ENCODE results near the gene ISCA1. TPM values are rescaled to one million over a fixed set of nuclear protein-coding genes. Genes with fewer than 3 reads are reported as not detected.

ISCA1 gene
- polyA plus RNA-seq, 1 experiment: 31.4 TPM

- ChIA-PET CTCF (interaction anchor here (1.2 to 1.8 kb wide), 3 partner anchors 17 to 55 kb away, joined by 5 to 8 read pairs (median 6); no protein-coding TSS in a partner anchor), POLR2A (no interaction called here)
- H3K4me3 ChIP-seq (ENCODE audit: low read depth, low read length): no peak overlapping the region
These were observed 25.7 kb downstream of the ISCA1 start for GRCh38 chr9:86256653-86257052.

DNA sequence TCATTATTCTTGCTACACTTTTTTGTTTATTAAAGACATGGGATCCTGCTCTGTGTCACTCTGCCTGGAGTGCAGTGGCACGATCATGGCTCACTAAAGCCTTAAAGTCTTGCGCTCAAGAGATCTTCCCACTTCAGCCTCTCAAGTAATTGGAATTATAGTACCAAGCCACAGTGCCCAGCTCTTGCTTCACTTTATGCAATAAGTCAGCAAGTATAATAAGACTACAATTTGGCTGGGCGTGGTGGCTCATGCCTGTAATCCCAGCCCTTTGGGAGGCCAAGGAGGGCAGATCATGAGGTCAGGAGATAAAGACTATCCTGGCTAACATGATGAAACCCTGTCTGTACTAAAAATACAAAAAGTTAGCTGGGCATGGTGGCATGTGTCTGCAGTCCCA lies 28.8 kb downstream of the ISCA1 start:
- no peak overlapping the region for H3K4me3 ChIP-seq (ENCODE audit: low read depth, low read length)
- TF ChIP-seq, protein P1, sequence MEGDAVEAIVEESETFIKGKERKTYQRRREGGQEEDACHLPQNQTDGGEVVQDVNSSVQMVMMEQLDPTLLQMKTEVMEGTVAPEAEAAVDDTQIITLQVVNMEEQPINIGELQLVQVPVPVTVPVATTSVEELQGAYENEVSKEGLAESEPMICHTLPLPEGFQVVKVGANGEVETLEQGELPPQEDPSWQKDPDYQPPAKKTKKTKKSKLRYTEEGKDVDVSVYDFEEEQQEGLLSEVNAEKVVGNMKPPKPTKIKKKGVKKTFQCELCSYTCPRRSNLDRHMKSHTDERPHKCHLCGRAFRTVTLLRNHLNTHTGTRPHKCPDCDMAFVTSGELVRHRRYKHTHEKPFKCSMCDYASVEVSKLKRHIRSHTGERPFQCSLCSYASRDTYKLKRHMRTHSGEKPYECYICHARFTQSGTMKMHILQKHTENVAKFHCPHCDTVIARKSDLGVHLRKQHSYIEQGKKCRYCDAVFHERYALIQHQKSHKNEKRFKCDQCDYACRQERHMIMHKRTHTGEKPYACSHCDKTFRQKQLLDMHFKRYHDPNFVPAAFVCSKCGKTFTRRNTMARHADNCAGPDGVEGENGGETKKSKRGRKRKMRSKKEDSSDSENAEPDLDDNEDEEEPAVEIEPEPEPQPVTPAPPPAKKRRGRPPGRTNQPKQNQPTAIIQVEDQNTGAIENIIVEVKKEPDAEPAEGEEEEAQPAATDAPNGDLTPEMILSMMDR (IDR thresholded peaks at IDR 0.05; ENCODE audit: low read depth, low read length): no peak
- H3K27me3 ChIP-seq (ENCODE audit: control insufficient read depth, insufficient read depth, low read length): no peaks in the 10 kb centered on the region
- no peak overlapping the region for H3K27ac ChIP-seq (ENCODE audit: low read depth, low read length)
- POLR2A ChIA-PET: no interaction called here
- CTCF ChIA-PET: no interaction called here
- no peaks in the 10 kb centered on the region for H3K9me3 ChIP-seq (ENCODE audit: control insufficient read depth, insufficient read depth, low read length)
- no peak for DNase-seq (ENCODE audit: low read depth, low spot score)

More at GRCh38 chr9:86256653-86257052, 25.7 kb downstream of the ISCA1 start:
- TF ChIP-seq, protein P1 (IDR thresholded peaks at IDR 0.05; ENCODE audit: low read depth, low read length): no peak
- no peak for DNase-seq (ENCODE audit: low read depth, low spot score)
- Histone ChIP-seq H3K9me3 (ENCODE audit: control insufficient read depth, insufficient read depth, low read length) (no peaks in the 10 kb centered on the region), H3K27me3 (ENCODE audit: control insufficient read depth, insufficient read depth, low read length) (no peaks in the 10 kb centered on the region), H3K27ac (ENCODE audit: low read depth, low read length) (no peak overlapping the region)

- ChIA-PET POLR2A (no interaction called here), CTCF (no interaction called here)
- no peaks in the 10 kb centered on the region for H3K9me3 ChIP-seq (ENCODE audit: control insufficient read depth, insufficient read depth, low read length)
- TF ChIP-seq, protein P1 (IDR thresholded peaks at IDR 0.05; ENCODE audit: low read depth, low read length): no peak
- no peak for DNase-seq (ENCODE audit: low read depth, low spot score)
- H3K27ac ChIP-seq (ENCODE audit: low read depth, low read length): no peak overlapping the region
- H3K27me3 ChIP-seq (ENCODE audit: control insufficient read depth, insufficient read depth, low read length): no peaks in the 10 kb centered on the region
- no peak overlapping the region for H3K4me3 ChIP-seq (ENCODE audit: low read depth, low read length)
These were observed 29.5 kb downstream of the ISCA1 start for GRCh38 chr9:86252870-86253269.

DNA sequence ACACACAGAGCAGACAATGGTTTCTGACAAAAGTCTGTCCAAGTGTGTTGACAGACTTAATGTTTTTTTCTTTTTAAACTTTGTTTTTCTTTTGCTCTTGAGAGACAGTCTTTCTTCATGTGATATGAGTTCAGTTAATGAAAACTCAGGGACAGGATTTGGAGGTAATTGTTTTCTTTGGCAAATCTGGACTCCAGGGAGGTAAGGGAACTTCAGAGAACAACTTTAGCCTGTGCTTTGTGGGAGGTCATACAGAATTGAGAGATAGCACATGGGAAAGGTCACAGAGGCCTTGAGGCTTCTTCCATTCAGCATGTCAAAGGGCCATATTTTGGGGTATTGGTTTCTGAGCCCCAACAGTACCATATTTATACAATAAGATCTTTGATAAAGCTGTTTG lies 32.2 kb downstream of the ISCA1 start:
- POLR2A ChIA-PET: no interaction called here
- H3K4me3 ChIP-seq (ENCODE audit: low read depth, low read length): no peak overlapping the region
- no peaks in the 10 kb centered on the region for H3K9me3 ChIP-seq (ENCODE audit: control insufficient read depth, insufficient read depth, low read length)
- no peak overlapping the region for H3K27ac ChIP-seq (ENCODE audit: low read depth, low read length)
- CTCF ChIA-PET: interaction anchor here (0.6 to 1.2 kb wide), 3 partner anchors 11 to 50 kb away, joined by 3 read pairs; no protein-coding TSS in a partner anchor
- no peaks in the 10 kb centered on the region for H3K27me3 ChIP-seq (ENCODE audit: control insufficient read depth, insufficient read depth, low read length)
- TF ChIP-seq, protein P1 (IDR thresholded peaks at IDR 0.05; ENCODE audit: low read depth, low read length): no peak
- no peak for DNase-seq (ENCODE audit: low read depth, low spot score)

GRCh38 chr9:86248746-86249145 lies 33.6 kb downstream of the ISCA1 start:
- ChIA-PET CTCF (interaction anchor here (0.6 kb wide), 1 partner anchor 44 kb away, joined by 3 read pairs; no protein-coding TSS in a partner anchor), POLR2A (no interaction called here)
- no peaks in the 10 kb centered on the region for H3K9me3 ChIP-seq (ENCODE audit: control insufficient read depth, insufficient read depth, low read length)
- TF ChIP-seq, protein P1 (IDR thresholded peaks at IDR 0.05; ENCODE audit: low read depth, low read length): no peak
- H3K4me3 ChIP-seq (ENCODE audit: low read depth, low read length): no peak overlapping the region
- no peak for DNase-seq (ENCODE audit: low read depth, low spot score)
- no peaks in the 10 kb centered on the region for H3K27me3 ChIP-seq (ENCODE audit: control insufficient read depth, insufficient read depth, low read length)
- no peak overlapping the region for H3K27ac ChIP-seq (ENCODE audit: low read depth, low read length)
